PC-9 (cell line): ENCODE results near the gene FAIM. TPM values are rescaled to one million over a fixed set of nuclear protein-coding genes. Genes with fewer than 3 reads are reported as not detected.
"Not testable (repeated sequence)": the region's sequence is repeated elsewhere in the genome, so short reads cannot be mapped to it uniquely, and the experiment has no call there.

Source experiments
- Bru-seq: library from RNA; stranded (reverse); fragments of 400-500 nt; gene quantifications from one replicate; lab custom pipeline; 2021; lab: Mats Ljungman, UMichigan
- BruChase-seq, 2 experiments: library from RNA; stranded (reverse); fragments of 400-500 nt; gene quantifications; one replicate each; lab custom pipeline; 2021; lab: Mats Ljungman, UMichigan
- BruUV-seq: library from RNA; stranded (reverse); fragments of 400-500 nt; replicated peaks from 2 replicates; lab custom pipeline; 2021; lab: Mats Ljungman, UMichigan
- CTCF ChIA-PET: fragments of 300-600 bp; sonication (Branson Sonifier 250); formaldehyde crosslinking; loops from one replicate; lab custom pipeline; 2022; ENCODE audit warnings: antibody characterized with exemption; lab: Charles Lee
- POLR2A ChIA-PET: fragments of 300-600 bp; sonication (Branson Sonifier 250); formaldehyde crosslinking; loops from one replicate; lab custom pipeline; 2022; ENCODE audit warnings: antibody characterized with exemption; ENCODE audit not compliant: unreplicated experiment; lab: Charles Lee
- DNase-seq, 2 experiments: peaks; one replicate each; pipeline versions ENCODE4 v3.0.0 to v3.0.0-alpha.2; 2015 to 2022; ENCODE audit warnings: mixed read lengths in 1 of 2
- H2AFZ ChIP-seq: fragments of 200-600 bp; sonication (generic); 2 replicates; pipeline ENCODE4 v1.8.1; 2017; ENCODE audit warnings: antibody characterized with exemption
- H3F3A ChIP-seq: fragments of 200-600 bp; sonication (generic); 2 replicates; pipeline ENCODE4 v1.8.1; 2017; ENCODE audit warnings: antibody characterized with exemption, mild to moderate bottlenecking, low read depth; ENCODE audit not compliant: insufficient read depth
- H3K27ac ChIP-seq: fragments of 200-600 bp; sonication (generic); 2 replicates; pipeline ENCODE4 v1.6.1; 2016; ENCODE audit warnings: mixed run types
- H3K27me3 ChIP-seq: fragments of 200-600 bp; sonication (generic); 2 replicates; pipeline ENCODE4 v1.6.1; 2016; ENCODE audit warnings: low read depth, mixed run types; ENCODE audit not compliant: insufficient read depth
- H3K36me3 ChIP-seq: fragments of 200-600 bp; sonication (generic); 2 replicates; pipeline ENCODE4 v1.6.1; 2016; ENCODE audit warnings: low read depth, mixed run types
- H3K4me1 ChIP-seq: fragments of 200-600 bp; sonication (generic); replicated peaks from 2 replicates; pipeline ENCODE4 v1.6.1; 2016; ENCODE audit warnings: mixed run types; ENCODE audit not compliant: insufficient read depth
- H3K4me2 ChIP-seq: fragments of 200-600 bp; sonication (generic); 2 replicates; pipeline ENCODE4 v1.6.1; 2017; ENCODE audit warnings: mixed run types
- H3K4me3 ChIP-seq: fragments of 200-600 bp; sonication (generic); 2 replicates; pipeline ENCODE4 v1.6.1; 2016; ENCODE audit warnings: mixed run types
- H3K79me2 ChIP-seq: fragments of 200-600 bp; sonication (generic); 2 replicates; pipeline ENCODE4 v1.6.1; 2017; ENCODE audit warnings: low read depth, mixed run types
- H3K9me2 ChIP-seq: fragments of 200-600 bp; sonication (generic); 2 replicates; pipeline ENCODE4 v1.8.1; 2017; ENCODE audit warnings: mild to moderate bottlenecking; ENCODE audit not compliant: insufficient read depth
- H3K9me3 ChIP-seq: fragments of 200-600 bp; sonication (generic); 2 replicates; pipeline ENCODE4 v1.8.1; 2016; ENCODE audit warnings: low read depth; ENCODE audit not compliant: insufficient read depth
- H4K20me1 ChIP-seq: fragments of 200-600 bp; sonication (generic); 2 replicates; pipeline ENCODE4 v1.8.1; 2017; ENCODE audit not compliant: insufficient read depth
- EZH2 ChIP-seq: fragments of 200-600 bp; sonication (generic); IDR thresholded peaks from 2 replicates; pipeline ENCODE4 v1.8.0; 2017; ENCODE audit warnings: antibody characterized with exemption, low read depth
- intact Hi-C: fragments of 100-400 bp; cut with micrococcal nuclease; formaldehyde crosslinking; loops from one replicate; pipeline ENCODE4 v1.10.0; 2022; ENCODE audit not compliant: unreplicated experiment
- long read RNA-seq: library from polyadenylated mRNA; stranded (forward); transcript quantifications from one replicate; pipeline ENCODE4 v2.0.0, GENCODE V29; 2022
- total RNA-seq: library from RNA; stranded (reverse); gene quantifications from 2 replicates; pipeline ENCODE4 v1.2.3, GENCODE V29; 2021
- TF ChIP-seq, protein P1 (sequence below): fragments of 200-600 bp; sonication (generic); conservative IDR thresholded peaks from 2 replicates; pipeline ENCODE4 v1.6.1; 2017; ENCODE audit warnings: mixed run types, antibody characterized with exemption, mild to moderate bottlenecking, moderate library complexity

Gene FAIM, protein sequence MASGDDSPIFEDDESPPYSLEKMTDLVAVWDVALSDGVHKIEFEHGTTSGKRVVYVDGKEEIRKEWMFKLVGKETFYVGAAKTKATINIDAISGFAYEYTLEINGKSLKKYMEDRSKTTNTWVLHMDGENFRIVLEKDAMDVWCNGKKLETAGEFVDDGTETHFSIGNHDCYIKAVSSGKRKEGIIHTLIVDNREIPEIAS
- 17.7 and 18.6 TPM in 2 replicates for total RNA-seq
- percentile 74 among the genes with signal in this experiment for Bru-seq, nascent RNA
- percentile 67 among the genes with signal in this experiment for BruChase-seq, experiment 1, labeled RNA remaining after a 2-hour chase
- BruChase-seq, experiment 2, labeled RNA remaining after a 6-hour chase = percentile 67 among the genes with signal in this experiment
- long read RNA-seq, transcript FAIM-203 (5 exons, 927 nt) = minor isoform, 10 of 58 reads
- long read RNA-seq, transcript FAIM-204 (5 exons, 946 nt) = major isoform, 40 of 58 reads
- long read RNA-seq, partial matches to known transcripts = 1 of 58 reads
- long read RNA-seq, other reads (novel, unspliced or antisense) = 7 of 58 reads

GRCh38 chr3:138608322-138609135 is at the start of gene FAIM:
FAIM (plus strand) TSS chr3:138608771; CDS start chr3:138619727, 10,956 bp downstream.
- H3K4me2 ChIP-seq = peak within 1 kb of the TSS; percentile 81
- H3K9me3 ChIP-seq = no peaks in the 10 kb centered on the region
- peak within 1 kb of the TSS; percentile 82 for H3K27ac ChIP-seq
- no peaks in the 10 kb centered on the region for H4K20me1 ChIP-seq
- no TSS peak for BruUV-seq
- no peaks in the 10 kb centered on the region for H3K27me3 ChIP-seq
- peak within 1 kb of the TSS; percentile 85 for H3K4me3 ChIP-seq
- no peaks in the 10 kb centered on the region for H3K9me2 ChIP-seq
- peaks cover 14% of the 10 kb centered on the region; the same call in 1 of the 2 replicates for H3K4me1 ChIP-seq
- peaks cover 20% of the 10 kb centered on the region; the same call in 1 of the 2 replicates for H3F3A ChIP-seq
- no peaks in the 10 kb centered on the region for H3K36me3 ChIP-seq
- TF ChIP-seq EZH2 = no peak
- TF ChIP-seq, protein P1, sequence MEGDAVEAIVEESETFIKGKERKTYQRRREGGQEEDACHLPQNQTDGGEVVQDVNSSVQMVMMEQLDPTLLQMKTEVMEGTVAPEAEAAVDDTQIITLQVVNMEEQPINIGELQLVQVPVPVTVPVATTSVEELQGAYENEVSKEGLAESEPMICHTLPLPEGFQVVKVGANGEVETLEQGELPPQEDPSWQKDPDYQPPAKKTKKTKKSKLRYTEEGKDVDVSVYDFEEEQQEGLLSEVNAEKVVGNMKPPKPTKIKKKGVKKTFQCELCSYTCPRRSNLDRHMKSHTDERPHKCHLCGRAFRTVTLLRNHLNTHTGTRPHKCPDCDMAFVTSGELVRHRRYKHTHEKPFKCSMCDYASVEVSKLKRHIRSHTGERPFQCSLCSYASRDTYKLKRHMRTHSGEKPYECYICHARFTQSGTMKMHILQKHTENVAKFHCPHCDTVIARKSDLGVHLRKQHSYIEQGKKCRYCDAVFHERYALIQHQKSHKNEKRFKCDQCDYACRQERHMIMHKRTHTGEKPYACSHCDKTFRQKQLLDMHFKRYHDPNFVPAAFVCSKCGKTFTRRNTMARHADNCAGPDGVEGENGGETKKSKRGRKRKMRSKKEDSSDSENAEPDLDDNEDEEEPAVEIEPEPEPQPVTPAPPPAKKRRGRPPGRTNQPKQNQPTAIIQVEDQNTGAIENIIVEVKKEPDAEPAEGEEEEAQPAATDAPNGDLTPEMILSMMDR = no peak
- peak within 1 kb of the TSS; percentile 91 for H2AFZ ChIP-seq
- CTCF ChIA-PET = no interaction called here
- peak; percentile 47 to 82 for DNase-seq
- POLR2A ChIA-PET = interaction anchor here (0.6 kb wide), 2 partner anchors 196 to 252 kb away, joined by 3 read pairs; no protein-coding TSS in a partner anchor
- intact Hi-C loops = no loop called here
- H3K79me2 ChIP-seq = peaks cover 14% of the 10 kb centered on the region

- no TSS peak for BruUV-seq
- H3F3A ChIP-seq = no peaks in the 10 kb centered on the region
- no peak overlapping the region for H2AFZ ChIP-seq
- no peaks in the 10 kb centered on the region for H3K27me3 ChIP-seq
- H3K9me3 ChIP-seq = peaks cover 12% of the 10 kb centered on the region
- no peaks in the 10 kb centered on the region for H3K9me2 ChIP-seq
- H3K4me1 ChIP-seq = no peaks in the 10 kb centered on the region
- intact Hi-C loops = no loop called here
- no peaks in the 10 kb centered on the region for H4K20me1 ChIP-seq
- DNase-seq = no peak
- TF ChIP-seq, protein P1 = no peak
- no peak for TF ChIP-seq EZH2
- POLR2A ChIA-PET = no interaction called here
- H3K27ac ChIP-seq = no peak overlapping the region
- H3K4me3 ChIP-seq = no peak overlapping the region
- H3K36me3 ChIP-seq = no peaks in the 10 kb centered on the region; the same call in 1 of the 2 replicates
- CTCF ChIA-PET = no interaction called here
- no peaks in the 10 kb centered on the region for H3K79me2 ChIP-seq
- no peak overlapping the region for H3K4me2 ChIP-seq
Observed at GRCh38 chr3:138559134-138559533, 49.4 kb upstream of the FAIM start.

DNA sequence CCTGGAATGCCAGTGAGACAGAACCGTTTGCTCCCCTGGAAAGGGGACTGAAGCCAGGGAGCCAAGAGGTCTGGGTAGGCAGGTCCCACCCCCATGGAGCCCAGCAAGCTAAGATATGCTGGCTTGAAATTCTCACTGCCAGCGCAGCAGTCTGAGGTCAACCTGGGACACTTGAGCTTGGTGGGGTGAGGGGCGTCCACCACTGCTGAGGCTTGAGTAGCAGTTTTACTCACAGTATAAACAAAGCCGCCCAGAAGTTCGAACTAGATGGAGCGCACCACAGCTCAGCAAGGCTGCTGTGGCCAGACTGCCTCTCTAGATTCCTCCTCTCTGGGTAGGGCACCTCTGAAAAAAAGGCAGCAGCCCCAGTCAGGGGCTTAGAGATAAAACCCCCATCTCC is 48.1 kb upstream of the FAIM start:
- TF ChIP-seq, protein P1 = no peak
- TF ChIP-seq EZH2 = no peak
- intact Hi-C loops = no loop called here
- Histone ChIP-seq H4K20me1 (no peaks in the 10 kb centered on the region), H3K79me2 (no peaks in the 10 kb centered on the region), H3K9me3 (peaks cover 12% of the 10 kb centered on the region), H3K36me3 (no peaks in the 10 kb centered on the region; the same call in 1 of the 2 replicates), H3F3A (no peaks in the 10 kb centered on the region), H3K4me3 (no peak overlapping the region), H3K4me1 (no peaks in the 10 kb centered on the region), H3K9me2 (no peaks in the 10 kb centered on the region), H3K27ac (no peak overlapping the region), H2AFZ (no peak overlapping the region), H3K4me2 (no peak overlapping the region), H3K27me3 (no peaks in the 10 kb centered on the region)
- ChIA-PET POLR2A (interaction anchor here (0.7 kb wide), 1 partner anchor 26 kb away, joined by 3 read pairs; no protein-coding TSS in a partner anchor), CTCF (no interaction called here)
- no TSS peak for BruUV-seq
- DNase-seq = no peak

DNA sequence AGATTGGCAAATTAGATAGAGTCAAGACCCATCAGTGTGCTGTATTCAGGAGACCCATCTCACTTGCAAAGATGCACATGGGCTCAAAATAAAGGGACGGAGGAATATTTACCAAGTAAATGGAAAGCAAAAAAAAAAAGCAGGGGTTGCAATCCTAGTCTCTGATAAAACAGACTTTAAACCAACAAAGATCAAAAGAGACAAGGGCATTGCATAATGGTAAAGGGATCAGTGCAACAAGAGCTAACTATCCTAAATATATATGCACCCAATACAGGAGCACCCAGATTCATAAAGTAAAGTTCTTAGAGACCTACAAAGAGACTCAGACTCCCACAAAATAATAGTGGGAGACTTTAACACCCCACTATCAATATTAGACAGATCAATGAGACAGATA is 45.7 kb upstream of the FAIM start:
- peaks cover 12% of the 10 kb centered on the region for H3K9me3 ChIP-seq
- H3K27me3 ChIP-seq, H3F3A ChIP-seq, H3K36me3 ChIP-seq, DNase-seq, H4K20me1 ChIP-seq, H3K4me1 ChIP-seq, BruUV-seq, H3K79me2 ChIP-seq, H2AFZ ChIP-seq, POLR2A ChIA-PET, H3K27ac ChIP-seq, H3K9me2 ChIP-seq, intact Hi-C loops, H3K4me3 ChIP-seq, H3K4me2 ChIP-seq: not testable (repeated sequence)
- CTCF ChIA-PET = interaction anchor here (0.7 kb wide), 1 partner anchor 29 kb away, joined by 4 read pairs; no protein-coding TSS in a partner anchor
